ENCODE results near the gene C6orf136.
"Not testable (repeated sequence)": the region's sequence is repeated elsewhere in the genome, so short reads cannot be mapped to it uniquely, and the experiment has no call there.

Gene C6orf136

GRCh38 chr6:30657922-30658321, 11.0 kb downstream of the C6orf136 start:
- not testable (repeated sequence) for DNase-seq (ENCODE audit: low spot score)

GRCh38 chr6:30664994-30665767, 18.2 kb downstream of the C6orf136 start:
- DNase-seq (ENCODE audit: low spot score), result no peak

DNA sequence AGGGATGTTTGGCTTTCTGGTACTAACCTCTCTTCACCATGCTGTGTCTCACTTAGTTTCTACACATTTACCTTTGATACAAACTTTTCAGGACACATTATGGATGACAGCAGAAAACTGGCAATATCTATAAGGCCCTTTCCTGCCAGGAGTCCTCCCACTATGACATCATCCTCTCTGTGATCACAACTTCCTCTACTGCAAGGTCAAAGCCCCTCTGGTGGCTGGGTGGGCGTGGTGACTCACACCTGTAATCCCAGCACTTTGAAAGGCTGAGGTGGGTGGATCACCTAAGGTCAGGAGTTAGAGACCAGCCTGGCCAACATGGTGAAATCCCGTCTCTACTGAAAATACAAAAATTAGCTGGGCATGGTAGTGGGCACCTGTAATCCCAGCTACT, 19.4 kb downstream of the C6orf136 start:
- DNase-seq (ENCODE audit: low spot score), result not testable (repeated sequence)

GRCh38 chr6:30670760-30671527, 24.0 kb downstream of the C6orf136 start:
- peak; percentile 17 for DNase-seq (ENCODE audit: low spot score)

DNA sequence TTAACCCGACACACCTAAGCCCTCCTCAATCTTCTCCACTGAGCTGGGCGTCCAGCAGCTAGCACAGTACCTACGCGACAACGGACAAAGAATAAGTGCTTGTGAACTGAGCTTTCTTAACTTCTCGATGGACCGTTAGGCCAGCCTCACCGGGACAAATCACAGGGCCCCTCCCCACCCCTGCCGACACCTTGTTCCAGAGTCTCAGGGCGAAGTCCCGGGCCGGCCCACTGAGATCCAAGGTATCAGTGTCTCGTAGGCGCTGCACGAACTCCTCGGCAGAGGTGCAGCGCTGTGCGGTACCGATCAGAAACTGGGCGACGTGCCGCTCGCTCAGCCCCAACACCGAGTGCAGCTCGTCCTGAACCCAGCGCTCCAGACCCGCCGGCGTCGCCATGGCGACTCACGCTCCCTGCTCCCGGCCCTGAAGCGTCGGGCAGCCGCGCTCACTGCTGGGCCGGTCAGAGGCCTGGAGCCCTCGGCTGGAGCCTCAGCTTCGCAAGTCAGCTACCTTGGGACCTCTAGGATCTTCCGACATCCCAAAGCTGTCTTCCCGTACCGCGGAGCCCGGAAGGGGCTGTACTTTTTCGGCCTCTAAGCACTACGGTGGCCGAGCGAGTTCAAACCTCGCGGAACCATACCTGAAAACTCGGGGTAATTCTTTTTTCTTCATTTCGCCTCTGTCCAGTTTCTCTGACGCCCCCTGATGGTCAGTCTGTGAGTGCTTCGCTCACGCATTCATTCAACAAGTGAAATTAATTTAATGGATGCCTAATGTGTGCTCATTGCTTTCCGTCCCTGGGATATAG, 25.7 kb downstream of the C6orf136 start, which contains the start of gene DHX16:
DHX16 (minus strand) TSS at position 562 of the 809 bp plus-strand sequence; CDS start at position 397, 165 bp downstream.
- DNase-seq (ENCODE audit: low spot score), result peak; percentile 93

- DNase-seq (ENCODE audit: low spot score), result no peak
These were observed 29.8 kb downstream of the C6orf136 start for GRCh38 chr6:30676660-30677285.

GRCh38 chr6:30678964-30679726, 32.2 kb downstream of the C6orf136 start:
- DNase-seq (ENCODE audit: low spot score), result peak; percentile 87

DNA sequence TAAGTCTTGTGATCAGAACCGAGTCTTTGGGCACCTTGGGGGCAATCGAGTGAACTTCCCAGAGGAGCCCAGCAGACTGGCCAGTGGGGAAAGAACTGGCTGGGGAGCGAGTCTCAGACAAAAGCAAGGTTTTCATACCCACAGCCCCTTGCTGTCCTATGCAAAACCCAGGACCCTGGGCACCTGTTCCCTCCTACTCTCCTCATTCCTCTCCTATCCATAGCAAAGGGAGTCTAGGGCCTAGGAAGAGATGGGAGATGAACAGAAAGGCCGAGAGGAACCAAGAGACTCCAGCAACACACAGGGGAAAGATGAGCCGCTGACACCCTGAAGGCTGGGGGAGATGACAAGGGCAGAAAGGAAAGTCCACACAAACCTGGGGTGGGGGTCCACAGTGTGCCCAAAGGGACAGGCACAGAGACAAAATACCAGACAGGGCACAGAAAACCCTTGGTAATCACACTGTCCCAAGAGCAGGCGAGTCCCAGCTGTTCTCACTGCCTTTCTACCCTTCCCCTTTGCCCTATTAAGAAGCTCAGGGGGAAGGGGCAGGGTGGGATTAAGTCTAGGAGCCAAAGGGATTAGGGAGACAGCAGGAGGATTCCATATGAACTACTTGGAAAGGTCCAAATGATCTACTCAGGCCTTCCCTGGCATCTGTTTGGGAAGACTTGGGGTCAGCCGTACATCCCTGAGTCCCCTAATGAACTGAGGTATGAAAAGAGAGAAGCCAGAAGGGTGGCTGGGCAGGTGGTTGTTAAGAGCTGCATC, 33.0 kb downstream of the C6orf136 start:
- DNase-seq (ENCODE audit: low spot score), result no peak

- DNase-seq (ENCODE audit: low spot score), result no peak
These were observed 34.8 kb downstream of the C6orf136 start for GRCh38 chr6:30681766-30682142.

DNA sequence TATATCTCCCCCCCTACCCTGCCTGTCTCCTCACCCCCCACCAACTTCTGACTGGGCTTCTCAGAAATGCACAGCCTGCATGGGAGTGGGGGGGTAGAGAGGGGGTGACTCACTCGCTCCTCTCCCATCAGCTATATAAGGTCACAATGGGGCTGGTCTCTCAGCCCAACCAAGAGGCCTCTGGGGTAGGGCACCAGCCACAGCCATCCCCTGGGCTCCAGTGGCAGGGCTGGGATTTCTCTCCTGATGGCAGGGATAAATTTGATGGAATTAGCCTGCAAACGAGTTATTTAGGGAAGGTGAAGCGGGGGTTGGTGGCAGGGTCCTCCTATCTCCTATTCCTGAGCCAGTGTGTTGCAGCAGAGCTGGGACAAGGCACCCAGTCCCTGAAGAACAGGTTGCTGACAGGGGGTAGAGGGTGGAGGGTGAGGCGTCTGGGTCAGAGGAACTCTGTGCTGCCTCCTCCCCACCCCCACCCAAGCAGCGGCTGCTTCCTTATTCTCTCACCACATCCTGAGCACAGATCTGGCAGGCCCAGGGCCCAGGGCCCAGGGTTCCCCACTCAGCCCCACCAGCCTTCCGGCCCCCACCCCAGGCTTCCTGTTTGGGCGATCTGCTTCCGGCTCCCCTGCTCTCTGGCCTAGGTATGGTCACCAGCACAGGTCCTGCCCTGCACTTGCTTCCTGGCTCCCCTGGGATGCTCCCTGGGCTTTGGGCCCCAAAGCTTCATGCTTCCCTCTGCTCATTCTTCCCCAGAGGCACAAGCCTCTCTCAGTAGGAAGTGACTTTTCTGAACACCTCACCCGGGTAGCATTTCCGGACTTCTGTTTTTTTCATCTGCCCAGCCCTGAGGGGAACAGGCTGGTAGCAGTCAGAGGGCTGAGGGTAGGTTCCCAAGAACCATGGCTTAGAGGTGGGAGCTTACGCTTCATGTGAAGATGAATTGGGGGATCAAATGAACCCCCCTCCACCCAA, 35.5 kb downstream of the C6orf136 start:
- peak; percentile 91 for DNase-seq (ENCODE audit: low spot score)

GRCh38 chr6:30683183-30683979, 36.4 kb downstream of the C6orf136 start:
- no peak for DNase-seq (ENCODE audit: low spot score)

DNA sequence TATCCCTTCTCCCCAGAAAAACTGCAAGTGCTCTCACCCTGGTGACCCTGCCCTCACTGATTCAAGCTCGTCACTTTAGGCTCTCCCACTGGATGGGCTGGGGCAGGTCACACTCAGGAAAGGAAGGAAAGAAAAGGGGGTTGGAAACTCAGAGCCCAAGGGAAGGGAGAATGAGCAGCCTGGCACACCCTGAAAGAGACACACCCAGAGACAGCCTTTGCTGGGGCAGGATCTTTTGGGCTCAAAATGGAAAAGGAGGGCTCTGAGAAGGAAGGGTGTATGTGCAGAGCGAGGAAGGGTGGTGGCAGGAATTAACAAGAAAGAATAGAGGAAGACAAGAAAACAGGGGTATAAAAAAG, 37.0 kb downstream of the C6orf136 start:
- DNase-seq (ENCODE audit: low spot score), result no peak

- DNase-seq (ENCODE audit: low spot score), result peak; percentile 55
These were observed 37.6 kb downstream of the C6orf136 start for GRCh38 chr6:30684386-30685156.

GRCh38 chr6:30685157-30686008, 38.5 kb downstream of the C6orf136 start:
- peak; percentile 34 for DNase-seq (ENCODE audit: low spot score)

GRCh38 chr6:30686009-30686907, 39.3 kb downstream of the C6orf136 start, which contains the start of gene PPP1R18:
PPP1R18 (minus strand) TSS chr6:30686645; CDS start chr6:30686018, 627 bp downstream.
- DNase-seq (ENCODE audit: low spot score), result peak; percentile 90

Data from GM03348 (cell line).